ENCODE measurements around the gene HACD3. TPM values are rescaled to one million over a fixed set of nuclear protein-coding genes. Genes with fewer than 3 reads are reported as not detected.
A peak's percentile ranks its signal among the peaks of the same experiment; 100 is the strongest.

HACD3 gene
- total and polyA plus RNA-seq, 2 of the 13 experiments (the other 11 are each of a cell fraction or from before 2014, with no cell fraction given), result 73.6 to 161 TPM

DNA sequence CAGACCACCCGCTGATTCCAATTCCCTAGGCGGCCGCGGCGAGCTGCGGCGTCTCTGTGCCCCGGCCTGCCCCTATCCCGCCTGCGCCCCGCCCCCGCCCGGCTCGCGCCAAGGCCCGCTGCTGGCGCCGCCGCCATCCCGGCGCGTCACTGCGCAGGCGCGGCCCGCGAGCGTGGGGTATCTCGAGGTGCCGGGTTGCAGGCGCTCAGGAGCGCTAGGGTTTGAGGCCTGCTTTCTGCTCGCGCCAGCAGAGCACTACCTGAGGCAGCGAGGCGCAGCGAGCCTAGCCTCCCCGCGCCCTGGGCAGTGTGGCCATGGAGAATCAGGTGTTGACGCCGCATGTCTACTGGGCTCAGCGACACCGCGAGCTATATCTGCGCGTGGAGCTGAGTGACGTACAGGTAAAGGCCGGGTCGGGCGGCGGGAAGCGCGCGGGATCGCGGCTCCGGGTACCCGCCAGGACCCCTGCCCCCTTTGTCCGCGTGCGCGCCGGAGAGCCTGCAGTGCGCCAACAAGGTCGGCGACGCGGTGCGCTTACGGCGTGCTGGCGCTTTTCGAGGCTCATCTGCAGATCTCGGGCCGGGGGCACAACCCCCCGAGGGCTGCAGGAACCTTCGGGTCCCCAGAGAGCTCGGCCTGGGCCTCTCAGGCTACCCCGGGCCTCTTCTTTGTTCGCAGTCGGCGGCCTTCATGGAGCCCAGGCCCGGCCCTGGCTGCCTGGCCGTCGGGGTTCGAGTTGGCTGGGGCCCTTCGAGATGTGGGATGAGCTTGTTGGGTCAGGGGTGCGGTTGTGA lies at the start of gene HACD3 (continued):
- TF ChIP-seq, protein P1, sequence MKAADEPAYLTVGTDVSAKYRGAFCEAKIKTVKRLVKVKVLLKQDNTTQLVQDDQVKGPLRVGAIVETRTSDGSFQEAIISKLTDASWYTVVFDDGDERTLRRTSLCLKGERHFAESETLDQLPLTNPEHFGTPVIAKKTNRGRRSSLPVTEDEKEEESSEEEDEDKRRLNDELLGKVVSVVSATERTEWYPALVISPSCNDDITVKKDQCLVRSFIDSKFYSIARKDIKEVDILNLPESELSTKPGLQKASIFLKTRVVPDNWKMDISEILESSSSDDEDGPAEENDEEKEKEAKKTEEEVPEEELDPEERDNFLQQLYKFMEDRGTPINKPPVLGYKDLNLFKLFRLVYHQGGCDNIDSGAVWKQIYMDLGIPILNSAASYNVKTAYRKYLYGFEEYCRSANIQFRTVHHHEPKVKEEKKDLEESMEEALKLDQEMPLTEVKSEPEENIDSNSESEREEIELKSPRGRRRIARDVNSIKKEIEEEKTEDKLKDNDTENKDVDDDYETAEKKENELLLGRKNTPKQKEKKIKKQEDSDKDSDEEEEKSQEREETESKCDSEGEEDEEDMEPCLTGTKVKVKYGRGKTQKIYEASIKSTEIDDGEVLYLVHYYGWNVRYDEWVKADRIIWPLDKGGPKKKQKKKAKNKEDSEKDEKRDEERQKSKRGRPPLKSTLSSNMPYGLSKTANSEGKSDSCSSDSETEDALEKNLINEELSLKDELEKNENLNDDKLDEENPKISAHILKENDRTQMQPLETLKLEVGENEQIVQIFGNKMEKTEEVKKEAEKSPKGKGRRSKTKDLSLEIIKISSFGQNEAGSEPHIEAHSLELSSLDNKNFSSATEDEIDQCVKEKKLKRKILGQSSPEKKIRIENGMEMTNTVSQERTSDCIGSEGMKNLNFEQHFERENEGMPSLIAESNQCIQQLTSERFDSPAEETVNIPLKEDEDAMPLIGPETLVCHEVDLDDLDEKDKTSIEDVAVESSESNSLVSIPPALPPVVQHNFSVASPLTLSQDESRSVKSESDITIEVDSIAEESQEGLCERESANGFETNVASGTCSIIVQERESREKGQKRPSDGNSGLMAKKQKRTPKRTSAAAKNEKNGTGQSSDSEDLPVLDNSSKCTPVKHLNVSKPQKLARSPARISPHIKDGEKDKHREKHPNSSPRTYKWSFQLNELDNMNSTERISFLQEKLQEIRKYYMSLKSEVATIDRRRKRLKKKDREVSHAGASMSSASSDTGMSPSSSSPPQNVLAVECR (CRISPR knock-in tag; IDR thresholded peaks at IDR 0.05; ENCODE audit: borderline replicate concordance), result peak; percentile 87
- TF ChIP-seq ZNF17 (CRISPR knock-in tag; IDR thresholded peaks at IDR 0.05) (no peak), ZNF101 (CRISPR knock-in tag; IDR thresholded peaks at IDR 0.05; ENCODE audit: borderline replicate concordance, low read depth) (0 out of 2 replicates have a peak, but pooled peaks have one; percentile 46), ZNF501 (CRISPR knock-in tag; IDR thresholded peaks at IDR 0.05) (peak; percentile 87), SKI (IDR thresholded peaks at IDR 0.05; ENCODE audit: partially characterized antibody) (peak; percentile 14), SNAPC2 (CRISPR knock-in tag; IDR thresholded peaks at IDR 0.05) (no peak; the same call in 1 of the 2 replicates), RELA (CRISPR knock-in tag; IDR thresholded peaks at IDR 0.05) (0 out of 2 replicates have a peak, but pooled peaks have one; percentile 66), PHF8 (CRISPR knock-in tag; IDR thresholded peaks at IDR 0.05) (peak; percentile 96), NCOR1 (IDR thresholded peaks at IDR 0.05; ENCODE audit: borderline replicate concordance, low read length) (no peak; the same call in 1 of the 2 replicates), RBFOX2 (IDR thresholded peaks at IDR 0.05; ENCODE audit: low read depth, low read length) (peak; percentile 87), ZNF18 (CRISPR knock-in tag; IDR thresholded peaks at IDR 0.05; ENCODE audit: insufficient replicate concordance) (peak; percentile 84), SRY (CRISPR knock-in tag; IDR thresholded peaks at IDR 0.05) (peak; percentile 90)
- TF ChIP-seq, protein P2, sequence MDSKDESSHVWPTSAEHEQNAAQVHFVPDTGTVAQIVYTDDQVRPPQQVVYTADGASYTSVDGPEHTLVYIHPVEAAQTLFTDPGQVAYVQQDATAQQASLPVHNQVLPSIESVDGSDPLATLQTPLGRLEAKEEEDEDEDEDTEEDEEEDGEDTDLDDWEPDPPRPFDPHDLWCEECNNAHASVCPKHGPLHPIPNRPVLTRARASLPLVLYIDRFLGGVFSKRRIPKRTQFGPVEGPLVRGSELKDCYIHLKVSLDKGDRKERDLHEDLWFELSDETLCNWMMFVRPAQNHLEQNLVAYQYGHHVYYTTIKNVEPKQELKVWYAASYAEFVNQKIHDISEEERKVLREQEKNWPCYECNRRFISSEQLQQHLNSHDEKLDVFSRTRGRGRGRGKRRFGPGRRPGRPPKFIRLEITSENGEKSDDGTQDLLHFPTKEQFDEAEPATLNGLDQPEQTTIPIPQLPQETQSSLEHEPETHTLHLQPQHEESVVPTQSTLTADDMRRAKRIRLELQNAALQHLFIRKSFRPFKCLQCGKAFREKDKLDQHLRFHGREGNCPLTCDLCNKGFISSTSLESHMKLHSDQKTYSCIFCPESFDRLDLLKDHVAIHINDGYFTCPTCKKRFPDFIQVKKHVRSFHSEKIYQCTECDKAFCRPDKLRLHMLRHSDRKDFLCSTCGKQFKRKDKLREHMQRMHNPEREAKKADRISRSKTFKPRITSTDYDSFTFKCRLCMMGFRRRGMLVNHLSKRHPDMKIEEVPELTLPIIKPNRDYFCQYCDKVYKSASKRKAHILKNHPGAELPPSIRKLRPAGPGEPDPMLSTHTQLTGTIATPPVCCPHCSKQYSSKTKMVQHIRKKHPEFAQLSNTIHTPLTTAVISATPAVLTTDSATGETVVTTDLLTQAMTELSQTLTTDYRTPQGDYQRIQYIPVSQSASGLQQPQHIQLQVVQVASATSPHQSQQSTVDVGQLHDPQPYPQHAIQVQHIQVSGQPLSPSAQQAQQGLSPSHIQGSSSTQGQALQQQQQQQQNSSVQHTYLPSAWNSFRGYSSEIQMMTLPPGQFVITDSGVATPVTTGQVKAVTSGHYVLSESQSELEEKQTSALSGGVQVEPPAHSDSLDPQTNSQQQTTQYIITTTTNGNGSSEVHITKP (CRISPR knock-in tag; IDR thresholded peaks at IDR 0.05; ENCODE audit: low read depth), result no peak
- TF ChIP-seq, protein P3, sequence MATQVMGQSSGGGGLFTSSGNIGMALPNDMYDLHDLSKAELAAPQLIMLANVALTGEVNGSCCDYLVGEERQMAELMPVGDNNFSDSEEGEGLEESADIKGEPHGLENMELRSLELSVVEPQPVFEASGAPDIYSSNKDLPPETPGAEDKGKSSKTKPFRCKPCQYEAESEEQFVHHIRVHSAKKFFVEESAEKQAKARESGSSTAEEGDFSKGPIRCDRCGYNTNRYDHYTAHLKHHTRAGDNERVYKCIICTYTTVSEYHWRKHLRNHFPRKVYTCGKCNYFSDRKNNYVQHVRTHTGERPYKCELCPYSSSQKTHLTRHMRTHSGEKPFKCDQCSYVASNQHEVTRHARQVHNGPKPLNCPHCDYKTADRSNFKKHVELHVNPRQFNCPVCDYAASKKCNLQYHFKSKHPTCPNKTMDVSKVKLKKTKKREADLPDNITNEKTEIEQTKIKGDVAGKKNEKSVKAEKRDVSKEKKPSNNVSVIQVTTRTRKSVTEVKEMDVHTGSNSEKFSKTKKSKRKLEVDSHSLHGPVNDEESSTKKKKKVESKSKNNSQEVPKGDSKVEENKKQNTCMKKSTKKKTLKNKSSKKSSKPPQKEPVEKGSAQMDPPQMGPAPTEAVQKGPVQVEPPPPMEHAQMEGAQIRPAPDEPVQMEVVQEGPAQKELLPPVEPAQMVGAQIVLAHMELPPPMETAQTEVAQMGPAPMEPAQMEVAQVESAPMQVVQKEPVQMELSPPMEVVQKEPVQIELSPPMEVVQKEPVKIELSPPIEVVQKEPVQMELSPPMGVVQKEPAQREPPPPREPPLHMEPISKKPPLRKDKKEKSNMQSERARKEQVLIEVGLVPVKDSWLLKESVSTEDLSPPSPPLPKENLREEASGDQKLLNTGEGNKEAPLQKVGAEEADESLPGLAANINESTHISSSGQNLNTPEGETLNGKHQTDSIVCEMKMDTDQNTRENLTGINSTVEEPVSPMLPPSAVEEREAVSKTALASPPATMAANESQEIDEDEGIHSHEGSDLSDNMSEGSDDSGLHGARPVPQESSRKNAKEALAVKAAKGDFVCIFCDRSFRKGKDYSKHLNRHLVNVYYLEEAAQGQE (IDR thresholded peaks at IDR 0.05; ENCODE audit: borderline replicate concordance in 1 of 2, low read depth in 1 of 2, low read length in 2 of 2), result no peak

Data from HepG2 (cell line).